DMS114 treated with DMSO at 0.1 percent for 48 hours (cell line): ENCODE measurements around the gene AOAH.
"Not testable (repeated sequence)": the region's sequence is repeated elsewhere in the genome, so short reads cannot be mapped to it uniquely, and the experiment has no call there.

ENCODE experiments used
- DNase-seq: peaks from one replicate; lab custom pipeline; 2025; ENCODE audit not compliant: unreplicated experiment; lab: John Stamatoyannopoulos, UW

AOAH gene

GRCh38 chr7:36739351-36739750 lies 15.1 kb upstream of the AOAH start:
- no peak for DNase-seq

GRCh38 chr7:36736899-36737211 lies 12.6 kb upstream of the AOAH start:
- no peak for DNase-seq

GRCh38 chr7:36736090-36736898 lies 12.0 kb upstream of the AOAH start:
- no peak for DNase-seq

GRCh38 chr7:36735172-36735571 lies 10.9 kb upstream of the AOAH start:
- no peak for DNase-seq

GRCh38 chr7:36734731-36735130 lies 10.4 kb upstream of the AOAH start:
- no peak for DNase-seq

- DNase-seq: no peak
These were observed 9.1 kb upstream of the AOAH start for GRCh38 chr7:36733411-36733810.

GRCh38 chr7:36732806-36733205 lies 8.5 kb upstream of the AOAH start:
- no peak for DNase-seq

- DNase-seq: no peak
These were observed 5.8 kb upstream of the AOAH start for GRCh38 chr7:36730046-36730445.

- DNase-seq: no peak
These were observed 3.8 kb upstream of the AOAH start for GRCh38 chr7:36728143-36728542.

- no peak for DNase-seq
These were observed 2.7 kb upstream of the AOAH start for GRCh38 chr7:36726806-36727503.

- DNase-seq: no peak
These were observed 2.0 kb upstream of the AOAH start for GRCh38 chr7:36726311-36726710.

GRCh38 chr7:36724996-36725395 lies 702 bp upstream of the AOAH start:
- DNase-seq: no peak

- no peak for DNase-seq
These were observed 1.0 kb downstream of the AOAH start for GRCh38 chr7:36723291-36723690.

- no peak for DNase-seq
These were observed 5.1 kb downstream of the AOAH start for GRCh38 chr7:36719083-36719632.

- DNase-seq: no peak
These were observed 6.7 kb downstream of the AOAH start for GRCh38 chr7:36717586-36717985.

- not testable (repeated sequence) for DNase-seq
These were observed 7.5 kb downstream of the AOAH start for GRCh38 chr7:36716802-36717201.

GRCh38 chr7:36712015-36712414 lies 12.3 kb downstream of the AOAH start:
- no peak for DNase-seq

- no peak for DNase-seq
These were observed 13.0 kb downstream of the AOAH start for GRCh38 chr7:36711256-36711655.

GRCh38 chr7:36710186-36710791 lies 14.0 kb downstream of the AOAH start:
- DNase-seq: no peak

GRCh38 chr7:36708767-36709166 lies 15.5 kb downstream of the AOAH start:
- DNase-seq: no peak

- no peak for DNase-seq
These were observed 16.4 kb downstream of the AOAH start for GRCh38 chr7:36707898-36708297.

- no peak for DNase-seq
These were observed 16.8 kb downstream of the AOAH start for GRCh38 chr7:36707465-36707864.
